GM18526 (cell line): Measurements from ENCODE around the gene ARSB.

Experiments used
- POLR2A ChIP-seq: IDR thresholded peaks from 3 replicates; pipeline ENCODE4 v1.6.1; 2011; ENCODE audit not compliant: insufficient read length; ENCODE audit errors: extremely low read depth

Gene ARSB

GRCh38 chr5:78974011-78974410 is 11.1 kb downstream of the ARSB start:
- no peak for TF ChIP-seq POLR2A

- TF ChIP-seq POLR2A, result no peak
Measured at GRCh38 chr5:78972654-78973428, 12.3 kb downstream of the ARSB start.

- no peak for TF ChIP-seq POLR2A
Measured at GRCh38 chr5:78971998-78972397, 13.1 kb downstream of the ARSB start.

GRCh38 chr5:78968781-78969180 is 16.3 kb downstream of the ARSB start:
- TF ChIP-seq POLR2A, result no peak

- no peak for TF ChIP-seq POLR2A
Measured at GRCh38 chr5:78964889-78965288, 20.2 kb downstream of the ARSB start.

- no peak for TF ChIP-seq POLR2A
Measured at GRCh38 chr5:78961743-78962142, 23.4 kb downstream of the ARSB start.

GRCh38 chr5:78959767-78960166 is 25.3 kb downstream of the ARSB start:
- TF ChIP-seq POLR2A, result no peak

- no peak for TF ChIP-seq POLR2A
Measured at GRCh38 chr5:78958672-78959445, 26.3 kb downstream of the ARSB start.

- TF ChIP-seq POLR2A, result no peak
Measured at GRCh38 chr5:78956901-78957300, 28.2 kb downstream of the ARSB start.

GRCh38 chr5:78953092-78953800 is 31.9 kb downstream of the ARSB start:
- TF ChIP-seq POLR2A, result no peak

GRCh38 chr5:78930721-78931120 is 54.4 kb downstream of the ARSB start:
- no peak for TF ChIP-seq POLR2A

- TF ChIP-seq POLR2A, result no peak
Measured at GRCh38 chr5:78929833-78930232, 55.3 kb downstream of the ARSB start.

- no peak for TF ChIP-seq POLR2A
Measured at GRCh38 chr5:78927657-78928282, 57.3 kb downstream of the ARSB start.

GRCh38 chr5:78926252-78926651 is 58.9 kb downstream of the ARSB start:
- TF ChIP-seq POLR2A, result no peak

GRCh38 chr5:78925129-78925876 is 59.8 kb downstream of the ARSB start:
- no peak for TF ChIP-seq POLR2A
